NCI-H345 treated with DMSO at 0.1 percent for 48 hours (cell line): ENCODE results near the gene GRM5.
"Not testable (repeated sequence)": the region's sequence is repeated elsewhere in the genome, so short reads cannot be mapped to it uniquely, and the experiment has no call there.

ENCODE experiments used
- DNase-seq: peaks from one replicate; lab custom pipeline; 2025; ENCODE audit not compliant: unreplicated experiment; lab: John Stamatoyannopoulos, UW

GRM5 gene

GRCh38 chr11:88544656-88545280, 521.0 kb downstream of the GRM5 start:
- DNase-seq, result no peak

DNA sequence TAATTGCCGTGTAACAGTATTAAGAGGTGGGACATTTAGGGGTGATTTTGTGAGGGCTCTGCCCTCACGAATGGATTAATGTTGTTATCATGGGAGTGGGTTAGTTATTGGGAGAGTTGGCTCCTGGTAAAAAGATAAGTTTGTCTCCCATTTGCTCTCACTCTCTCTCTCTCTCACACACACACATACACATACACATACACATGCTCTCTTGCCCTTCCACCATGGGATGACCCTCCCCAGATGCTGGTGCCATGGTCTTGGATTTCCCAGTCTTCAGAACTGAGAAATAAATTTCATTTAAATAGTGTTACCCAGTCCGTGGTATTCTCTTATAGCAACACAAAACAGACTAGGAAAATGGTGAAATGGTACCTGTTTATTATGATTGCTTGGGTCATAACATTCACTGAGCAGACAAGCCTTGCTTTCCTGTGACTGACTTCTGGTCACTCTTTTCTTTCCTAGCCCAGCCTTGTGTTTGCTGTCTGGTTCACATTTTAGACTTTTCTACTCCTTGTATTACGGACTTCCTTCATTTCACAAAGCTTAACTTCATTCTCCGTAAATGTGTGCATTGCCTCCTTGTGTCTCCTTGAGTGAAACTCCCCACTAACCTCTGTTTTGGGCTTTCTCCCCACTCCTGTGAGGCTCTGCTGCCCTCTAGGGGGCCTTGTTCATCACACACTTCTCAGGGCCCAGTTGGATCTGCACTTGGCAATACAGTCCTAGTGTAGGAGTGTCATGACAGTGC, 521.7 kb downstream of the GRM5 start:
- DNase-seq, result peak; percentile 20

DNA sequence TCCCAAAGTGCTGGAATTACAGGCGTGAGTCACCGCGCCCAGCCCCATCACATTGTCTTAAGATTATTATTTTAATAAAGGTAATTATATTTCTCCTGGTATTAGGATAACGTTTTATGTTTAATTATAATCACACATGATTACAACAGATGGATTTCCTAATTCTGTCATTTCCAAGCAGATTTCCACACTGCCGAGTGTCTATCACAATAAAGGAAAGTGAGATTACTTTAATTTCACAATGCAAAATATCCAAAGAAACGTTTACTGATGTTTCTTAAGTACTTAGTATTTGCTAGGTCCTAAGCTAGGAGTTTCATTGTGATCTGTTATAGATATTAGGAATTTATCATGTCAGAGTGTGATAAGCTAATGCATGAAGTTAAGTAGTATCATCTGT, 524.8 kb downstream of the GRM5 start:
- DNase-seq, result no peak

- DNase-seq, result no peak
Measured at GRCh38 chr11:88538098-88538497, 527.7 kb downstream of the GRM5 start.

DNA sequence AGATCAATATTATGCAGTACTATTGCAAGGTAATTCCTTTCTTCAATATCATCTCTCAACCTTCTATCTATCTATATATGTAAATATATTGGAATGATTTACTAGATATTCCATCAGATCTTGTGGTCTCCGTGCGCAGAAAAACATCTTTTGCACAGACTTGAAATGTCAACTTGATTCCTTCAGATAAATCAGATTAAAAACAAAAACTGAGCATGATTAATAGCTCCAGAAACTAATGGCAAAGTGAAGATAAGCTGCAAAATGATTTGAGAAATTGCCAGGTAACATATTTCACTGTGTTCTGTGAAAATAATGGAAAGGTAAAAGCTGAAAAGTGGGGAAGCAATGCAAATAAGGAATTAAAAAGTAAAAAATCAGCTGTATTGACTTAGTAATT, 528.2 kb downstream of the GRM5 start:
- DNase-seq, result no peak

GRCh38 chr11:88536616-88537265, 529.0 kb downstream of the GRM5 start:
- DNase-seq, result no peak

- DNase-seq, result no peak
Measured at GRCh38 chr11:88535916-88536547, 529.8 kb downstream of the GRM5 start.

GRCh38 chr11:88535266-88535665, 530.5 kb downstream of the GRM5 start:
- no peak for DNase-seq

DNA sequence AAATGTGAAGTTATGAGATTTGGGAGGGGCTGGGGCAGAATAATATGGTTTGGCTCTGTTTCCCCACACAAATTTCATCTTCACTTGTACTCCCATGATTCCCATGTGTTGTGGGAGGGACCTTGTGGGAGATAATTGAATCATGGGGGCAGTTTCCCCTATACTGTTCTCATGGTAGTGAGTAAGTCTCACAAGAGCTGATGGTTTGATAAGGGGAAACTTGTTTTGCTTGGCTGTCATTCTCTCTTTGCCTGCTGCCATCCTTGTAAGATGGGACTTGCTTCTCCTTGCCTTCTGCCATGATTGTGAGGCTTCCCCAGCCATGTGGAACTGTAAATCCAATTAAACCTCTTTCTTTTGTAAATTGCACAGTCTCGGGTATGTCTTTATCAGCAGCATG, 531.1 kb downstream of the GRM5 start:
- not testable (repeated sequence) for DNase-seq

GRCh38 chr11:88534185-88534584, 531.6 kb downstream of the GRM5 start:
- DNase-seq, result no peak

- DNase-seq, result no peak
Measured at GRCh38 chr11:88533001-88533400, 532.8 kb downstream of the GRM5 start.

DNA sequence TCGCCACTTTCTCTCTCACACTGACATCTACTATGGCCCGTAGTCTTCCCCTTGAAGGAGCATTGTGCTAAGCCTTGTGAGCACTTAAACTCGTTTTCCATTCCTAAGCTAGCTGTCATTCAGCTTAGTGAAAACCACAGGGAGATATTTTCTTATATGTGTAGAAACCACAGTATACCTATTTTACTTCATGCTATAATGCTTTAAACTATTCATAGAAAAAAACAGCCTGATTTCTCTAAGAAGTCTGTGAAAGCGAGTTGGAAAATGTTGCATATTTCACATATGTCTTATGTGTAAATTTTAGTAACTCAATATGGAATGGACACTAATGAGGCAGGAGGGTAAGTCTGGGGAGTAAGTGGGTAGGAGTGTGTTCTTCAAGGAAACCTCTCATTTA, 534.0 kb downstream of the GRM5 start:
- DNase-seq, result no peak

- DNase-seq, result no peak
Measured at GRCh38 chr11:88529426-88529825, 536.4 kb downstream of the GRM5 start.

GRCh38 chr11:88523386-88524071, 542.3 kb downstream of the GRM5 start:
- DNase-seq, result no peak

DNA sequence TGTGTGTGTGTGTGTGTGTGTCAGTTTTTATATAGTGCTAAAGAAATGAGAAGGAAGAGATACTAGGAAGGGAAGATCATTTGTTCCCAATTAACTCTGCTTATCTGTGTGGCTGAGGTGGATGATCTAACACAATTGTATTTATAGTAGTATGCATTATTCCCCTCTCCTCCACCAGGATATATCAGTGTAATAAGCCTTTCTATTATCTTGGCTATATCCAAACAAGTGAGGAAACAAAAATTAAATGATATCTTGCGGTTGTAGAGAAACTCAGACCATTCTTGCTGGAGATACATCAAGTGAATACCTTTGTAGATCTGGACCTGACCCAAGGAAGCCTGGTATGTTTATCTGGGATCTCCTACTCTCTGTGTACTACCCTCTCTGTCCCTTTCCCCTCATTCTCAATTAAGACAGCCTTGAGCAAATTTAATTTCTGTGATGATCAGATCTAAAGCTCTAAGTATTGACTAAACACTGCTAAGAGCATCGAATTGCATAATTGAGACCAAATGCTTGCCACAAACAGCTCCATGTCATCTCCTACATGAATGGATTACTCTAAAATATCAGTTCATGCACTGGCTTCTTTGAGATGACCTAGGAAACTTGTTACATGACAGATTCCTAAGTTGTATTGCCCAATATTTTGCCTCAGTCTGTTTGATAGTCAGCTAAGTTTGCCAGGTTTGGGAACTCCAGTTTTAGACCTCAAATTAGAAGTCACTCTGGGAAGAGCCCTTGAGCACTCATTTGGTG, 543.0 kb downstream of the GRM5 start:
- no peak for DNase-seq

DNA sequence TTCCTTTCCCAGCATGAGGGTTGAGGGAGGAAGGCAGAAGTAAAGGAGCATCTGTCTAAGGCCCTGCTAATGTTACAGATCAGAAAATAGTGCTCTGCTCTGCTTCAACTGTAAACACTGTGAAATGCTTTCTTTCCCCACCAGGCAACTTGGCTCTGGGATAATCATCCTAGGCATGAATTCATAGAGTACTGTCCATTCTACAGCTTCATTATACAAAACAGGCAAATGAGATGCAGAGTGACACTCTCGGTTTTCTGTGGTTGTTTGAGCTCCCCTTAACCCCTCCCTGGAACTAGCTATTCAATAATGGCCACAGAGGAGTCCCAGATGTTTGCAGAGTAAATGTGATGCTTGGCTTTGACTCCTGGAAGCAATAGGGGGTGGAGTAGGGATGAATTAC, 544.0 kb downstream of the GRM5 start:
- DNase-seq, result no peak

DNA sequence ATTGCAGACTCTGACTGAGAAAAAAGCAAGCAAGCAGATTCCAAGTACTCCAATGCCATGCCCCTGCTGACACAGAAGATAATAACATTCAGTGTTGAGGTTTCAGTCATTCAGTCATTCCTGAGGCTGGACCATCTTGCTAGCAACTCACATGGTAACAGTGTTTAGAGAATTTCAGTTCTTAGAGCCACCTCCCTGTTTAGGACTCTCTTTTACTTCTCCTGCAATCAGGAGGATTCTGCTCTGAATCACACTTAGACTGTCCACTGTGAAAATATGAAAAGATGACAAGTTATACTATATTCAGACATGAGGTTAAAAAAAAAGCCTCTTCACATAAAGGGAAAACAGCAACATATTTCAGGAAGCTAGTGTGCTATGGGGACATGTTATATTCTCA, 544.4 kb downstream of the GRM5 start:
- DNase-seq, result no peak

- DNase-seq, result no peak
Measured at GRCh38 chr11:88520391-88520790, 545.4 kb downstream of the GRM5 start.

- no peak for DNase-seq
Measured at GRCh38 chr11:88515002-88515401, 550.8 kb downstream of the GRM5 start.

DNA sequence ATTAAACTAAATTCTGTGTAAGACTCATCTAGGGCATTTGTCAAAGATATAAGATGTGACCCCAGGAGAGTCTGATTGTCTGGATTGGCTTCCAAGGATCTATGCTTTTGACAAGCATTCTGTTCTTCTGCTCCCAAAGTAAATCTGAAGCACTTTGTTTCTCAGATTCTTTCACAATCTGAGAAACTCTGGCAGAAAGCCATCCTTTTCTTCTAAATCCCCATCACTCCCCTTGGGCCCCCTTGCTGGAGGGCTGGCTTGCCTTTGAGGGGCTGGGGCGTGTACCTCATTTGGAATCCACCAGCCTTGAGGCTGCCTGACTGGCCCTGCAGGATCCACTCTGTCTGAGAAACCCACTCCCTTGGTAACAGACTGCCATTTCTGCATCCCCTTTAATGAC, 554.8 kb downstream of the GRM5 start:
- no peak for DNase-seq
